MG63 (cell line): Measurements from ENCODE around the gene TRUB2. TPM values are rescaled to one million over a fixed set of nuclear protein-coding genes. Genes with fewer than 3 reads are reported as not detected.

Source experiments
- DNase-seq: peaks from one replicate; pipeline ENCODE4 v3.0.0-alpha.2; 2020
- H3K27me3 ChIP-seq: fragments of 250-450 bp; sonication (Bioruptor Pico); 2 replicates; pipeline ENCODE4 v1.5.1; 2020; ENCODE audit warnings: mild to moderate bottlenecking, moderate library complexity
- H3K36me3 ChIP-seq: fragments of 250-450 bp; sonication (Bioruptor Pico); 2 replicates; pipeline ENCODE4 v1.5.1; 2020; ENCODE audit warnings: mild to moderate bottlenecking, moderate library complexity
- H3K4me3 ChIP-seq: fragments of 250-450 bp; sonication (Bioruptor Pico); 2 replicates; pipeline ENCODE4 v1.5.1; 2020; ENCODE audit warnings: mild to moderate bottlenecking, moderate library complexity
- H3K9me3 ChIP-seq: fragments of 250-450 bp; sonication (Bioruptor Pico); 2 replicates; pipeline ENCODE4 v1.5.1; 2020; ENCODE audit warnings: mild to moderate bottlenecking, moderate library complexity
- total RNA-seq: library from RNA; depleted of rRNA; stranded (reverse); fragments of >200 nt; shearing (Covaris generic); gene quantifications from 2 replicates; pipeline ENCODE4 v1.2.3, GENCODE V29; 2014; ENCODE audit warnings: low replicate concordance; rRNA removed

Gene TRUB2
- total RNA-seq, 1 experiment from 2014 or later: 26.9 TPM

DNA sequence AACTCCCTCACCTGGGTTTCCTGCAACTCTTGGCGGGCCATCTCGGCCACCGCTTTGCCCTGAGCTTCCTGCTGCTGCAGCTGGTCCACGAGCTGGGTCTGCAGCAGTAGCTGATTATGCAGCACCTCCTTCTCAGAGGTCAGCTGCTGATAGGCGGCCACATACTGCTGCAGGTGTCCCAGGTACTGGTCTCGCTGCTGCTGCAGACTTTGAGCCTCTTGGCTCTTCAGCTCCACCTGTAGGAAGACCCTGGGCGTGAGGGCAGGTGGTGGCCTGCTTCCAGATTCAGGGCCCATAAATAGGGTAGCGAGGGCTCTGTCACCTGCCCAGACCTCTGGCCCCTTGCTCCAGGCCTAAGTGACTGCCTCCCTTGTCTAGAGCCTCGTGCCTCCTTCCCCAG lies 63.1 kb downstream of the TRUB2 start:
- H3K27me3 ChIP-seq: no peaks in the 10 kb centered on the region
- DNase-seq: no peak
- H3K9me3 ChIP-seq: no peaks in the 10 kb centered on the region
- H3K36me3 ChIP-seq: peaks cover 47% of the 10 kb centered on the region
- no peak overlapping the region for H3K4me3 ChIP-seq

DNA sequence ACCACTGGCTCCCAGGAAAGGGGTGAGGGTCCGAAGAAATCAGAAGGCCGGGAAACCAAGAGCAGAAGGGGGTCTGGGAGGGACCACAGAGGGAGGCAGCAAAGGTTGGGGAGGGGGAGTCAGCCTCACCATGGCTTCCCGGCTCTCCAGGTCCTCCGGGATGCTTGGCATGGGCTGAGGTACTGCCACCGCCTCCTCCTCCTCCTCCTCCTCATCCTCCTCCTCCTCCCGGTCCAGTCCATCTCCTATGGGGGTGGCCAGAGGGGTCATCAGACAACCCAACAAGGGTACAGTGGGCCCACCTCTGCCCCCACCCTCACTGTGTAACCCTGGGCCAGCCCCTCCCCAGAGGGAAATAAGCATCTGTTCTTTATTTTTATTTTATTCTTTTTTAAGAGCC lies 63.9 kb downstream of the TRUB2 start:
- Histone ChIP-seq H3K36me3 (peaks cover 47% of the 10 kb centered on the region), H3K9me3 (no peaks in the 10 kb centered on the region), H3K4me3 (no peak overlapping the region), H3K27me3 (no peaks in the 10 kb centered on the region)
- no peak for DNase-seq

DNA sequence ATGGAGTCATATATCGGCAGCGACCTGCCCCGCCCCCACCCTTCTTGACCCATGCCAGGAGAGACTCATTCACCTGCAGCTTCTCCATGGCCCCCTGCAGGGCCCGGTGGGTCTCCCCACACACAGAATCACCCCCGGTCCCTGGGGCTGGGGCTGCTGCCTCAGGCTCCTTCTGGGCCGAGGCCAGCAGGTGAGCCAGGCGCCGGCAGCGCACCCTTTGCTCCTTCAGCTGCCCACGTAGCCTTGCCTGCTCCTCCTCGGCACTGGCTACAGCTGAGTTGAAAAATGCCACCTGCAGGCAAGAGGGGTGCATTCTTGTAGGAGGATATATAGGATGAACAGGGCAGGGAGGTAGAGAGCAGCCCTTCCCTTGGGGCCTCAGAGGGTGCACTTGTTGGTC lies 64.3 kb downstream of the TRUB2 start:
- no peak for DNase-seq
- Histone ChIP-seq H3K36me3 (peaks cover 44% of the 10 kb centered on the region), H3K4me3 (no peak overlapping the region), H3K9me3 (no peaks in the 10 kb centered on the region), H3K27me3 (no peaks in the 10 kb centered on the region)

DNA sequence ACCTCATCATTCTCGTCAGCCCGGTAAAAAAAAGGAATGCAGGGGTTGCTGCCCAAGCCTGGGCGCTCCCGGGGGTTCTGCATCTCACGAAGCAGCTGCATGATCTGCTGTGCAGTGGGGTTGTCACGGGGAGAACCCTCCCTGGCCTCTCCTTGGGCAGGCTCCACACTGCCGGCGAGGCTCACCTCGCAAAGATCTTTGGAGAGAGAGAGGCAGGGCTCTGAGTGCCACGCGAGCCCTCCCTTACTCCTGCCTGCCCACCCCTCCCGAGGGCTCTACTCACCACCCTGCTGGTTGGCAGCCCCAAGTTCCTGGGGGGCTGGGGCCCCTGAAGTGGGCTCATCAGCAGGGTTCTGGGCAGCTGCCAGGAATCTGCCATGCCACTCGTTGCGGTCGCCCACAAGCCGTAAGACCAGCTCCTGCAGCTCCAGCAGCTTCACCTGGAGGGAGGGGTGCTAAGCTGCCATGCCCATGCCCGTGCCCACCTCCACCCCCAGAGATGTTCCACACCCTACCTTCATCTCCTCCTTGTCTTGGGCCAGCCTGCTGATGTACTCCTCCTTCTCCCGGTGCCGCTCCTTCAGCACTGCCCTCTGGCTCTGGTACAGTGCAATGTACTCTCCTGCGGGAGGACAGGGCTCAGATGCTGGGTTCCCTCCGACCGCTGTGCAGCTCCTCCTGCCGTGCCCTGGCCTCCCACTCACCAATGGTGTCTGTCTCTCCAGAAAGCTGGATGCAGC lies 65.0 kb downstream of the TRUB2 start:
- no peak for DNase-seq
- Histone ChIP-seq H3K9me3 (no peaks in the 10 kb centered on the region), H3K36me3 (peaks cover 41% of the 10 kb centered on the region), H3K27me3 (no peaks in the 10 kb centered on the region), H3K4me3 (no peak overlapping the region)

Other genes starting within 250 kb of the TRUB2 start
- 114 and 120 TPM in 2 replicates for gene PTGES2, start 194.7 kb downstream of the TRUB2 start, total RNA-seq
- not detected in 2 replicates for gene LCN2, start 173.0 kb downstream of the TRUB2 start, total RNA-seq
- gene BBLN, start 162.2 kb downstream of the TRUB2 start, total RNA-seq: 37.3 and 57.0 TPM in 2 replicates
- 5.4 and 12.2 TPM in 2 replicates for gene CIZ1, start 130.9 kb downstream of the TRUB2 start, total RNA-seq
- 0.20 and 0.30 TPM in 2 replicates for gene DNM1, start 119.1 kb downstream of the TRUB2 start, total RNA-seq
- 51.0 and 70.3 TPM in 2 replicates for gene GOLGA2, start 46.4 kb downstream of the TRUB2 start, total RNA-seq
- 24.1 and 42.3 TPM in 2 replicates for gene SWI5, start 46.2 kb downstream of the TRUB2 start, total RNA-seq
- 18.7 and 36.6 TPM in 2 replicates for gene COQ4, start 392 bp upstream of the TRUB2 start, total RNA-seq
- 10.9 and 31.1 TPM in 2 replicates for gene SLC27A4, start 18.1 kb upstream of the TRUB2 start, total RNA-seq
- 98.8 and 101 TPM in 2 replicates for gene URM1, start 48.9 kb upstream of the TRUB2 start, total RNA-seq
- gene CERCAM, start 98.4 kb upstream of the TRUB2 start, total RNA-seq: 8.9 and 10.4 TPM in 2 replicates
- gene ODF2, start 133.6 kb upstream of the TRUB2 start, total RNA-seq: 28.3 and 46.9 TPM in 2 replicates
- gene GLE1, start 182.3 kb upstream of the TRUB2 start, total RNA-seq: 58.5 and 60.3 TPM in 2 replicates
- gene SPTAN1, start 230.1 kb upstream of the TRUB2 start, total RNA-seq: 82.6 and 111 TPM in 2 replicates